Neural progenitor cell (in vitro differentiated cells): ENCODE measurements around the gene MYO1D.

Source experiments
- CTCF ChIP-seq: fragments of 200-600 bp; sonication (generic); IDR thresholded peaks from 2 replicates; pipeline ENCODE4 v1.5.1; 2017; ENCODE audit warnings: antibody characterized with exemption, mild to moderate bottlenecking
- EZH2phosphoT487 ChIP-seq: fragments of 200-600 bp; sonication (generic); IDR thresholded peaks from 2 replicates; pipeline ENCODE4 v1.6.1; 2017; ENCODE audit warnings: antibody characterized with exemption

DNA sequence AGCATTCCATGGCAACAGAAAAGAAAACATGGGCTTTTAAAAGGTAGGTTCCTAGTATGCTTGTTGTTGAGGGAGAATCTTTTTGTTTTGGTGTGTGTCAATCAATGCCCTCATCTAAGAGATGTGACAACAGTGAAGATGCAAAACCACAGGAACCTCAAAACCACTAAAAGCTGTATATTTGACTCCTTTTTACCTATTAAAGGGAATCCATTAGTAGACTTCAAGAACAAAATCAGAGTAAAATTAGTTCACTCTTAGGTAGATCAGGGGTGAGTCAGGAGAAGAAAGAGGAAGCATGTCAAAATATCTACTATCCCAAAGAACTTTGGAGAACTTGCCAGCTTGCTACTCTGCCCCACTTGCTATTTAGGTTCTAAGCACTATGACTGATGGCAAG is 301.1 kb downstream of the MYO1D start:
- TF ChIP-seq EZH2phosphoT487, result no peak
- TF ChIP-seq CTCF, result no peak
